Parathyroid adenoma (tissue), 2 donors: ENCODE results near the gene COL4A2.
"Not testable (repeated sequence)": the region's sequence is repeated elsewhere in the genome, so short reads cannot be mapped to it uniquely, and the experiment has no call there.

Experiments
- H2AFZ ChIP-seq: fragments of 300-600 bp; sonication (generic); one replicate; pipeline ENCODE4 v1.7.0; 2017; ENCODE audit warnings: antibody characterized with exemption, mild to moderate bottlenecking
- H3K27ac ChIP-seq: fragments of 300-600 bp; sonication (generic); one replicate; pipeline ENCODE4 v1.7.0; 2017
- H3K27me3 ChIP-seq: fragments of 300-600 bp; sonication (generic); one replicate; pipeline ENCODE4 v1.7.0; 2017; ENCODE audit warnings: low read length; ENCODE audit not compliant: control insufficient read depth, insufficient read depth
- H3K36me3 ChIP-seq: fragments of 300-600 bp; sonication (generic); one replicate; pipeline ENCODE4 v1.7.0; 2017; ENCODE audit warnings: low read length; ENCODE audit not compliant: control insufficient read depth, insufficient read depth
- H3K4me1 ChIP-seq: fragments of 300-600 bp; sonication (generic); one replicate; pipeline ENCODE4 v1.7.0; 2017; ENCODE audit warnings: control low read depth
- H3K4me2 ChIP-seq: fragments of 300-600 bp; sonication (generic); one replicate; pipeline ENCODE4 v1.7.0; 2017; ENCODE audit warnings: low read length
- H3K4me3 ChIP-seq: fragments of 300-600 bp; sonication (generic); one replicate; pipeline ENCODE4 v1.7.0; 2017; ENCODE audit warnings: low read depth, low read length
- H3K79me2 ChIP-seq: fragments of 300-600 bp; sonication (generic); one replicate; pipeline ENCODE4 v1.7.0; 2017; ENCODE audit warnings: control low read depth
- H3K9ac ChIP-seq: fragments of 300-600 bp; sonication (generic); one replicate; pipeline ENCODE4 v1.7.0; 2017; ENCODE audit warnings: mild to moderate bottlenecking
- H3K9me3 ChIP-seq: fragments of 300-600 bp; sonication (generic); one replicate; pipeline ENCODE4 v1.7.0; 2017; ENCODE audit warnings: low read length; ENCODE audit not compliant: control insufficient read depth
- TF ChIP-seq, protein P1 (sequence below): fragments of 300-600 bp; sonication (generic); IDR thresholded peaks from one replicate; pipeline ENCODE4 v1.7.0; 2017; ENCODE audit warnings: antibody characterized with exemption, mild to moderate bottlenecking
- donor health status: primary hyperparathyroidism.

The COL4A2 gene

DNA sequence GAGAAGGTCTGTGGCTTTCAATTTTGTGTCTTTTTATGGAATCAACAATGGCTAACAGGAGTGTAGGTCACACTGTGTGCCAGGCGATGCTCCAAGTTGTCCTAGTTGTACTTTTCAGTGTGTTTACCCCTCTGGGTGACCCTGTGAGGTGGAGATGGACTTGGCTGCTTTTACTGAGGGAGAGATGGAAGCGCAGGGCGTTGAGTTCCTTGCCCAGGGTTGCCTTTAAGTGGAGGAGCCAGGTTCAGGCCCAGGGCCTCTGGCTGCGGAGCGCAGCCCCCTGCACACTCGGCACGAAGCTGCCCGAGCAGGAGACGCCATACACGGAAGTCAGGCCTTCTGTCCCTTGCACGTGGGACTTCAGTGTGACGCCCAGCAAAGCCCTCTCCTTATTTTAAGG lies 141.6 kb downstream of the COL4A2 start:
- no peaks in the 10 kb centered on the region for H3K27me3 ChIP-seq
- no peaks in the 10 kb centered on the region for H3K4me1 ChIP-seq
- no peak overlapping the region for H3K9ac ChIP-seq
- no peak overlapping the region for H2AFZ ChIP-seq
- no peaks in the 10 kb centered on the region for H3K36me3 ChIP-seq
- TF ChIP-seq, protein P1, sequence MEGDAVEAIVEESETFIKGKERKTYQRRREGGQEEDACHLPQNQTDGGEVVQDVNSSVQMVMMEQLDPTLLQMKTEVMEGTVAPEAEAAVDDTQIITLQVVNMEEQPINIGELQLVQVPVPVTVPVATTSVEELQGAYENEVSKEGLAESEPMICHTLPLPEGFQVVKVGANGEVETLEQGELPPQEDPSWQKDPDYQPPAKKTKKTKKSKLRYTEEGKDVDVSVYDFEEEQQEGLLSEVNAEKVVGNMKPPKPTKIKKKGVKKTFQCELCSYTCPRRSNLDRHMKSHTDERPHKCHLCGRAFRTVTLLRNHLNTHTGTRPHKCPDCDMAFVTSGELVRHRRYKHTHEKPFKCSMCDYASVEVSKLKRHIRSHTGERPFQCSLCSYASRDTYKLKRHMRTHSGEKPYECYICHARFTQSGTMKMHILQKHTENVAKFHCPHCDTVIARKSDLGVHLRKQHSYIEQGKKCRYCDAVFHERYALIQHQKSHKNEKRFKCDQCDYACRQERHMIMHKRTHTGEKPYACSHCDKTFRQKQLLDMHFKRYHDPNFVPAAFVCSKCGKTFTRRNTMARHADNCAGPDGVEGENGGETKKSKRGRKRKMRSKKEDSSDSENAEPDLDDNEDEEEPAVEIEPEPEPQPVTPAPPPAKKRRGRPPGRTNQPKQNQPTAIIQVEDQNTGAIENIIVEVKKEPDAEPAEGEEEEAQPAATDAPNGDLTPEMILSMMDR, result no peak
- H3K27ac ChIP-seq, result no peak overlapping the region
- no peaks in the 10 kb centered on the region for H3K9me3 ChIP-seq
- H3K4me2 ChIP-seq, result no peak overlapping the region
- H3K79me2 ChIP-seq, result no peaks in the 10 kb centered on the region
- H3K4me3 ChIP-seq, result no peak overlapping the region

DNA sequence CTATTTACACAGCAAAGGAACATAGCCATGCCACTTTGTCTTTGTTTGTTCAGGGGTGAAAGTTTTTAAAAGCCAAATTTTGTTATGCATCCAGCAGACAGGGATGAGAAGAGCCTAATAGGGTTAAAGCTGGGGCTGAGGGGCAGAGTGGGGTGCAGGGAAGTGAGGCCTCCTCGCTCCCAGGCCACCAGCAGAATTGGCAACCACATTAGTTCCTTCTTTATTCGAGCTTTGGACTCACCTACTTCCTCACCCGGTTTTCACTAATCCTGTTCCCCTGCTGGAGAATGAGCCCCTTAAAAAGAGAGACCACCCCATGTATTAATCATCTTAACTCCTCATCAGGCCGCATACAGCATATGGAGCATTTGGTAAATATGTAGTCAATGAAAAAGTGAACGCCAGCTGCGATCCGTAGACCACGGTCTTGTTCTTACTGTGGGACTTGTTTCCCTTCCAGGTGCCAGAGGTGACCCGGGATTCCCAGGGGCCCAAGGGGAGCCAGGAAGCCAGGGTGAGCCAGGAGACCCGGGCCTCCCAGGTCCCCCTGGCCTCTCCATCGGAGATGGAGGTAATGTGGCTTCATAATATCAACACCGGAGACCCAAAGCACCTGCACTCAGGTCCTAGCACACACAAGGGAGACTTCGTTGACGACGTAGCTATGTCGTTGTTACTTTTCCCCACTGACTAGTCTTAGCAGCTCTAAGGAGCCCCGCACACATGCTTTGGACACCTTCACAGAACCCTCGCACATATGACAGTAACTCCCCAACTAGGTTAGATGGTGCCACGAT lies 142.3 kb downstream of the COL4A2 start:
- no peak overlapping the region for H3K4me3 ChIP-seq
- H2AFZ ChIP-seq, result no peak overlapping the region
- H3K9ac ChIP-seq, result no peak overlapping the region
- TF ChIP-seq, protein P1, result no peak
- no peak overlapping the region for H3K27ac ChIP-seq
- H3K36me3 ChIP-seq, result no peaks in the 10 kb centered on the region
- no peaks in the 10 kb centered on the region for H3K79me2 ChIP-seq
- no peaks in the 10 kb centered on the region for H3K27me3 ChIP-seq
- no peaks in the 10 kb centered on the region for H3K9me3 ChIP-seq
- no peaks in the 10 kb centered on the region for H3K4me1 ChIP-seq
- H3K4me2 ChIP-seq, result no peak overlapping the region

DNA sequence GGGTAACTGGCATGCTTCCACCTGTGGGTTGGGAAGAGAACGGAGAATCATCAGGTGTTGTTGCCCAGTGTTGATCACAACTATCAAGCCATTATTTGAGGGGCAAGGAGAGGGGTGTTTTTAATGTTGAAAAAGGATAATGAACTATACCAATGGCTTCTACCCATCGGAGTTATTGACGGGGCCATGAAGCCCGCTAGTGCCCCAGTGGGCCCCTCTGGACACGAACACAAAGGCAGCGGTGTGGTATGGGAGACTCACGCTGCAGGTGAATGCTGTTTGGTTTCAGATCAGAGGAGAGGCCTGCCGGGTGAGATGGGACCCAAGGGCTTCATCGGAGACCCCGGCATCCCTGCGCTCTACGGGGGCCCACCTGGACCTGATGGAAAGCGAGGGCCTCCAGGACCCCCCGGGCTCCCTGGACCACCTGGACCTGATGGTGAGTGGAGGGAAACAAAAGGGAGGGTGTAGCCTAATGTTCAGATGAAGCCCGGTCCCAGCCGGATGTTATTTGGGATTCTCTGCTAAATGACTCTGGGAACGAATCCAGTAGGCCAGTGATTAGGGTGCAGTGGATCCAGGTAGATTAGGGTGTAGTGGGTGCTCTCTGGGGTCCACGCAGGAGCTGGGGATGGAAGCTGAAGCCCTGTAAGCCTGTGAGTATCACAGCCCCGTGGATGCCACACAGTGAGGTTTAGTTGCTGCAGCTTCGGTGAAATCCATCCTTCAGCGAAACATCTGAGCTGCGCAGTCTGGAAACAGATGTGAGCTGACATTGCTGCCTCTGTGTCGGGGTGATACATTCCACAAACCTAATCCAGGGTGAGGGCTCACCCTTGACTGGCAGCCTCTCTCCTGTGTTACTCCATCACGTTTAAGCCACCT lies 143.2 kb downstream of the COL4A2 start:
- TF ChIP-seq, protein P1, result no peak
- Histone ChIP-seq H3K36me3 (no peaks in the 10 kb centered on the region), H3K4me2 (no peak overlapping the region)

DNA sequence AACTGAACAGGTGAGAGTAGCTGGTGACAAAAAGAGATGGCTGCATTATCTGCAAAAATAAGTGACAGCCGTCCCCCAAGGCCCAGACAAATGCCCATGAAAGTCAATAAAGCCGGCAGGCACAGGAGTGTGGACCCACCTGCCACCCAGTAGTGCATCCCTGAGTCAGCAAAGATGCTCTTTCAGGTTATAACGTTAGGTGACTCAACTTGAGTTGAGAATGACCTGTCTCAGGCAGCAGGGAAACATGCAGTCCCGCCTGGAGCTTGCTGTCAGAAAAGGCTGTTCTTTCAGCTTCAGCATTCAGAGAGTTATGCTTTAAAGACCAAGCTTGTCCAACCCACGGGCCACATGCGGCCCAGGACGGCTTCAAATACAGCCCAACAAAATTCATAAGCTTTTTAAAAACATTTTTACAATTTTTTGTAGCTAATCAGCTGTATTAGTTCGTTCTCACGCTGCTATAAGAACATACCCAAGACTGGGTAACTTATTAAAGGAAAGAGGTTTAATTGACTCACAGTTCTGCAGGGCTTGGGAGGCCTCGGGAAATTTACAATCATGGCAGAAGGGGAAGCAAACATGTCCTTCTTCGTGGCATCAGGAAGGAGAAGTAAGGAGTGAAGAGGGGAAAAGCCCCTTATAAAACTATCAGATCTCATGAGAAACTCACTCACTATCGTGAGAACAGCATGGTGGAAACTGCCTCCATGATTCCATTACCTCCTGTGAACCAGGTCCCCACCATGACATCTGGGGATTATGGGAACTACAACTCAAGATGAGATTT lies 144.1 kb downstream of the COL4A2 start:
- H3K36me3 ChIP-seq, result no peaks in the 10 kb centered on the region
- H3K9ac ChIP-seq, result no peak overlapping the region
- H3K4me3 ChIP-seq, result no peak overlapping the region
- H3K4me1 ChIP-seq, result no peaks in the 10 kb centered on the region
- H3K9me3 ChIP-seq, result no peaks in the 10 kb centered on the region
- H3K27me3 ChIP-seq, result no peaks in the 10 kb centered on the region
- TF ChIP-seq, protein P1, result no peak
- no peak overlapping the region for H3K27ac ChIP-seq
- H3K4me2 ChIP-seq, result no peak overlapping the region
- H2AFZ ChIP-seq, result no peak overlapping the region
- H3K79me2 ChIP-seq, result no peaks in the 10 kb centered on the region

More for the DNA sequence above, 143.2 kb downstream of the COL4A2 start:
- no peaks in the 10 kb centered on the region for H3K27me3 ChIP-seq
- H3K9me3 ChIP-seq, result no peaks in the 10 kb centered on the region
- no peak overlapping the region for H3K4me3 ChIP-seq
- no peaks in the 10 kb centered on the region for H3K79me2 ChIP-seq
- H3K9ac ChIP-seq, result no peak overlapping the region
- no peak overlapping the region for H2AFZ ChIP-seq
- H3K4me1 ChIP-seq, result no peaks in the 10 kb centered on the region
- no peak overlapping the region for H3K27ac ChIP-seq

DNA sequence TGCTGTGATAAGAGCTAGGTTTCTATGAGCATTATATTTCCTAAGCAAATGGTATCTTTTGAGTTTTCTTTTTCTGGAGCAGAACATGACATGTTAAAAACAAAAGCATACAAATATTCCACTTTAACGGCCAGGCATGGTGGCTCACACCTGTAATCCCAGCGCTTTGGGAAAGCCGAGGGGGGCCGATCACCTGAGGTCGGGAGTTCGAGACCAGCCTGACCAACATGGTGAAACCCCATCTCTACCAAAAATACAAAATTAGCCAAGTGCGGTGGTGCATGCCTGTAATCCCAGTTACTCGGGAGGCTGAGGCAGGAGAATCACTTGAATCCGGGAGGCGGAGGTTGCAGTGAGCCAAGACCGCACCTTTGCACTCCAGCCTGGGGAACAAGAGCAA lies 146.0 kb downstream of the COL4A2 start:
- H3K4me3 ChIP-seq, H2AFZ ChIP-seq, H3K79me2 ChIP-seq, H3K27ac ChIP-seq, H3K36me3 ChIP-seq, H3K9ac ChIP-seq, H3K4me1 ChIP-seq, H3K27me3 ChIP-seq, H3K4me2 ChIP-seq, H3K9me3 ChIP-seq: not testable (repeated sequence)
